HG03520 (cell line): ENCODE data around the gene ZNF665.
"Not testable (repeated sequence)": the region's sequence is repeated elsewhere in the genome, so short reads cannot be mapped to it uniquely, and the experiment has no call there.

Source experiments
- ATAC-seq: cut with Tn5 transposase; IDR thresholded peaks from one replicate; pipeline ENCODE4 v1.9.1; 2021; ENCODE audit warnings: mild to moderate bottlenecking, moderate library complexity; ENCODE audit not compliant: unreplicated experiment

ZNF665 gene

DNA sequence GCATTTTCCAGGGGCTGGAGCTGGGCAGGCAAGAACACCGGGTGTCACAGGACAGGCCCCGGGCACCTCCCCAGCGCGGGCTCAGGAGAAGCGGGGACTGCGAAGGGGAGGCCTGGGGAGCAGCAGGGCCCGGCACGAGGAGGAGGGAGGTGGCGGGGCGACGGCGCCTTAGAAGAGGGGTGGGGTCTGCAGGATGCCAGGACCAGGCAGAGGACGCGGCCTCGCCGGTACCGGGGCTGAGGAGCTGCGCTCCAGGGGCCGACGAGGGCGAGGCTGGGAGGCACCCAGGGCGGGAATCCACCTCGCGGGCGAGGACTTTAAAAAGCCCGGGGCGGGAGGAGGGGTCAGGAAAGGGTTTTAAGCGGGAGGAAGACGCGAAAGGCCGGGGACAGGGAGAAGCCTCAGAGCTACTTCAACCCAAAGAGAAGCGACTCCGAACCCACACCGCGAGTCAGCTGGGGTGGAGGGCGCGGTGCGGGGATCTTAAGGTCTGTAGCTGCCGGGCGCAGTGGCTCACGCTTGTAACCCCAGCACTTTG is 35.0 kb downstream of the ZNF665 start:
- ATAC-seq, result no peak

DNA sequence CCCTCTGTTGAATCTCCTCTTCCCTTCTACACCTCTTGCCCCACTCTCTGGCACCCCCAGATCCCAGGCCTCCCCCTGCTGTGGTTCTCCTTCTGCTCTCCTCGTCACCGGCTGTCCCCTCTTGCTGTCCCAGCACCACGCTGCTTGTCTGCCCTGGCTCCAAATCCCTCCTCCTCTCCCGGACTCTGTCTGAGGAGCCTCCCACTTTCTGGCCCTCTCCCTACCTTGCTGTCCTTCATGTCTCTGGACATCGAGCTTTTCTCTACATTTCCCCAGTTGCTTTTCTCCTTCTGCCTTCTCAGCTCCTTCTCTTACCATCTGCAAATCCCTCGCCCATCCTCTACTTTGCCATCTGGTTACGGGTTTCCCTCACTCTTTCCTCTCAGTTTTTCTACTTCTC is 35.5 kb downstream of the ZNF665 start:
- no peak for ATAC-seq

GRCh38 chr19:53156850-53157249 is 36.3 kb downstream of the ZNF665 start:
- no peak for ATAC-seq

DNA sequence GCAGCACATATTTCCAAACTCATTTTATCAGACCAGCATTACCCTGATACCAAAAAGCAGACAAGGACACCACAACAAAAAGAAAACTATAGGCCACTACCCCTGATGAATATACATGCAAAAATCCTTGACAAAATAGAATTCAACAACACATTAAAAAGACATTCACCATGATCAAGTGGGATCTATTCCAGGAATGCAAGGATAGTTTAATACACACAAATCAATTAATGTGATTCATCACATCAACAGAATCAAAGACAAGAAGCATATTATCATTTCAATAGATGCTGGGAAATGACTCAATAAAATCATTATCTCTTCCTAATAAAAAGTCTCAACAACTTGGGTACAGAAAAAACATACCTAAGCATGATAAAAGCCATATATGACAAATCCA is 45.5 kb downstream of the ZNF665 start:
- no peak for ATAC-seq

GRCh38 chr19:53140351-53140750 is 52.8 kb downstream of the ZNF665 start:
- no peak for ATAC-seq

DNA sequence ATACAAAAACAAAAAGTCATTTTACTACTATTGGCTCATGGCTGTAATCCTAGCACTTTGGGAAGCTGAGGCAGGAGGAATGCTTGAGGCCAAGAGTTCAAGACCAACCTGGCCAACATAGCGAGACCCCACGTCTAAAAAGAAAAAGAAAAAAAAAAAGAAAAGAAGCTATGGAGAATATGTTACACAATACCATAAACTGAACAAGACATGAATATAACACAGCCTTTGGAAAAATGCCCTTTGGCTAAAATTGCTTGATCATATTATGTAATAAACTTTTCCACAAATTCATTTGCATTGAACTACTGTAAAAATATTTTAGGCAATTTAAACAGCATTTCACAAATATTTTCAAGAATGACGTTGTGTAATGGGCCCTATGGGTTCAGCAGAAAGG is 56.7 kb downstream of the ZNF665 start:
- ATAC-seq, result no peak

- ATAC-seq, result no peak
These were observed 60.8 kb downstream of the ZNF665 start, which contains the start of gene ZNF415 for GRCh38 chr19:53132141-53132991. TSS of gene ZNF415 (minus strand) at chr19:53132910. CDS start at chr19:53122676, 10,234 bp downstream.

DNA sequence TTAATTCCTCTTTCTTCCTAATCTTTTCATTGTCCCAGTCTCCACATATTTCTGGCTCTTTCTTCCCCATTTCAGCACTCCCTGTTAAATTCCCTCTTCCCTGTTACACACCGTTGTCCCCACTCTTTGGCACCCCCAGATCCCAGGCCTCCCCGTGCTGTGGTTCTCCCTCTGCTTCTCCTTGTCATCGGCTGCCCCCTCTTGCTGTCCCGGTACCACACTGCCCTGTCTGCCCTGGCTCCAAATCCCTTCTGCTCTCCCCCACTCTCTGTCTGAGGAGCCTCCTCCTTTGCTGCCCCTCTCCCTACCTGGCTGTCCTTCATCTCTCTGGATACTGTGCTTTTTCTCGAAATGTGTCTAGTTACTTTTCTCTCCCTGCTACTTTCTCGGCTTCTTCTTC is 61.4 kb downstream of the ZNF665 start:
- ATAC-seq, result no peak

DNA sequence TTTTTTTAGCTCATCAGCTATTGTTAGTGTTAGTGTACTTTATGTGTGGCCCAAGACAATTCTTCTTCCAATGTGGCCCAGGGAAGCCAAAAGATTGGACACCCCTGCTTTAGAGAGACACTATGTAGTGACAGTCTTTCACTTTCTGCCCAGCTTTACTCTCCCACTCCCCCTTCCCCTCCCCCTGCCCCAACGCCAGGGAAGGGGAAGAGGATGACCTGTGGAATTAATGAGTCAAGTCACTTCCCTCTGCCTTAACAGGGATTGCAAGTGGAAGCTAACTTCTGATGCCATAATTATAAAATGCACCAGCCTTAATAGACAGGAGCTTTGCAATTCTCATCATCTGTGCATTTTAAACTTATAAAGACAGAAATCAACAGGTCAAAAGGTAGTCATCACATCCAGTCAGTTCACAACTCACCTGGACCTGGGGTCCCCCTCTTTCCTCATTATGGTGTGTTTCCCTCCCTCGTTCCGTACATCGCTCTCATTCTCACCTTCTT is 62.0 kb downstream of the ZNF665 start:
- ATAC-seq, result no peak

GRCh38 chr19:53130506-53130905 is 62.7 kb downstream of the ZNF665 start:
- ATAC-seq, result no peak

DNA sequence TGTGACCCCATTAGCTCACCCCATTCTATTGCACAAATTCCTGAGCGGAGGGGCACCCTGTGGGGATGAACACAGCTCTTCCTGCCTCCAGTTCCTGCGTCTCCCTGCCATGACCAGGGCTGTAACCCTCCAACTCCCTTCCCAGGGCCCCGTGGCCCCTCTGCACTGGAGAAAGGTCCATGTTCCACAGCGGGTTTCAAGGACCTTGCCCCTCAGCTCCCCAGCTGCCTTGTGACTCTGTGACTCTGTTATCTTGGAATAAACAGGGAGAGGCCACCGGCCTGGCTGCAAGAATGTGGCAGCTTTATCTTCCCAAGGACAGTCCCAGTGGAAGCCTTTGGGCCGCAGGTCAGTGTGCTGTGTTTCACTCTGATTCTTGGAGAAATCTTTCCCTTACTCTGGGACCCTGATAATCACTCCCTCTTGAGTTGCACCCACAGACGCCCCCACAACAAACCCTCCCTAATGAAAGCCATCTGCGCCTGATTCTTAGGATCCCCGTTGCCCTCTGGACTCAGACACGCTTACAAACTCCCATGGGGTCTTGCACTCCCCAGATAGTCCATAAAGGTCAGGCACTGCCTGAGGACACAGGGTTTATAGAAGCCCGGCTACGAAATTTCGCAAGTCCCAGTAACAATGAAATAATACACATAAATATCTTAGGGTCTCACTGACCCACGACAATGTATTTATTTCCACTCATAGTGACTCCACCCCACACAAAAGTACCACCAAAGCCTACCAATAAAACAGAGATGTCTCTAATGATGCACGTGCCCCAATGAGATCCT is 66.2 kb downstream of the ZNF665 start:
- ATAC-seq, result not testable (repeated sequence)

DNA sequence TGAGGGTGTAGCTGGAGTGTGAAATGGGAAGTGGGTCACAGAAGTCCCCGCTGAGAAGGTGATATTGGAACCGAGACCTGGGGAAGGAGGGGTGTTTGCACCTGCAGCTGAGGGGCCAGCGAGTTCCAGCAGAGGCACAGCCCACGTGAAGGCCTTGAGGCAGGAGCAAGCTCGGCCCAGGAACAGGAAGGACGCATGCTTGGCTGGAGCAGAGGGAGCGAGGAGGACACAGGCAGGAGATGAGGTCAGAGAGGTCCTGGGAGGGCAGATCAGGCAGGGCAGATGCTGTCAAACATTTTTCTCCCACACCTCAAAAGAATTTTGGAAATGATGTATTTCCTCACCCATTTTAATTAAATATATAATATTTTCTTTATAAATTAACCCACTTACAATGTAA is 69.8 kb downstream of the ZNF665 start:
- no peak for ATAC-seq
